Measurements from ENCODE around the gene SLC6A13. TPM values are rescaled to one million over a fixed set of nuclear protein-coding genes. Genes with fewer than 3 reads are reported as not detected.

Gene SLC6A13
- total RNA-seq, 1 donor from 2014 or later: 0.38 TPM

- POLR2A ChIA-PET: no interaction called here
- no peak overlapping the region for H3K27ac Mint-ChIP-seq
- intact Hi-C loops (cut with micrococcal nuclease): no loop called here
Observed at GRCh38 chr12:182381-182892, 80.2 kb downstream of the SLC6A13 start.

GRCh38 chr12:181921-182320 is 80.7 kb downstream of the SLC6A13 start:
- H3K27ac Mint-ChIP-seq: no peak overlapping the region
- peaks cover 3% of the 10 kb centered on the region for H3K4me1 Mint-ChIP-seq
- H3K9me3 Mint-ChIP-seq: no peaks in the 10 kb centered on the region
- peaks cover 12% of the 10 kb centered on the region for H3K27me3 Mint-ChIP-seq
- no peaks in the 10 kb centered on the region for H3K36me3 Mint-ChIP-seq (ENCODE audit: low read depth)
- H3K4me3 Mint-ChIP-seq: no peak overlapping the region
- ATAC-seq (ENCODE audit: low read depth) (no peak), DNase-seq (no peak)
- intact Hi-C loops (cut with micrococcal nuclease): no loop called here
- CTCF ChIA-PET: no interaction called here
- TF ChIP-seq CTCF (IDR thresholded peaks at IDR 0.05): no peak
- POLR2A ChIA-PET: no interaction called here

More at GRCh38 chr12:182381-182892, 80.2 kb downstream of the SLC6A13 start:
- Mint-ChIP-seq H3K27me3 (peaks cover 12% of the 10 kb centered on the region), H3K4me1 (peaks cover 3% of the 10 kb centered on the region), H3K9me3 (no peaks in the 10 kb centered on the region), H3K36me3 (ENCODE audit: low read depth) (no peaks in the 10 kb centered on the region), H3K4me3 (no peak overlapping the region)
- ATAC-seq (ENCODE audit: low read depth) (no peak), DNase-seq (no peak)
- CTCF ChIA-PET: no interaction called here
- no peak for TF ChIP-seq CTCF (IDR thresholded peaks at IDR 0.05)

- intact Hi-C loops (cut with micrococcal nuclease): no loop called here
- no peak for TF ChIP-seq CTCF (IDR thresholded peaks at IDR 0.05)
- CTCF ChIA-PET: no interaction called here
- DNase-seq: no peak
- H3K27ac Mint-ChIP-seq: no peak overlapping the region
- peaks cover 3% of the 10 kb centered on the region for H3K4me1 Mint-ChIP-seq
- no peaks in the 10 kb centered on the region for H3K9me3 Mint-ChIP-seq
- POLR2A ChIA-PET: no interaction called here
- no peak for ATAC-seq (ENCODE audit: low read depth)
- H3K4me3 Mint-ChIP-seq: no peak overlapping the region
- peaks cover 9% of the 10 kb centered on the region for H3K27me3 Mint-ChIP-seq
- no peaks in the 10 kb centered on the region for H3K36me3 Mint-ChIP-seq (ENCODE audit: low read depth)
Observed at GRCh38 chr12:180445-180844, 82.2 kb downstream of the SLC6A13 start.

GRCh38 chr12:179885-180284 is 82.8 kb downstream of the SLC6A13 start:
- H3K36me3 Mint-ChIP-seq (ENCODE audit: low read depth): no peaks in the 10 kb centered on the region
- POLR2A ChIA-PET: no interaction called here

More at GRCh38 chr12:179885-180284, 82.8 kb downstream of the SLC6A13 start:
- Mint-ChIP-seq H3K27me3 (peaks cover 12% of the 10 kb centered on the region), H3K9me3 (no peaks in the 10 kb centered on the region), H3K27ac (no peak overlapping the region), H3K4me3 (no peak overlapping the region), H3K4me1 (peaks cover 3% of the 10 kb centered on the region)
- ATAC-seq (ENCODE audit: low read depth) (no peak), DNase-seq (no peak)
- TF ChIP-seq CTCF (IDR thresholded peaks at IDR 0.05): no peak
- intact Hi-C loops (cut with micrococcal nuclease): no loop called here
- CTCF ChIA-PET: no interaction called here
